Hepatocyte (in vitro differentiated cells): Measurements from ENCODE around the gene CFAP92.

Source experiments
- CTCF ChIP-seq: fragments of 200-600 bp; sonication (generic); IDR thresholded peaks from 2 replicates; pipeline ENCODE4 v1.5.1; 2016; ENCODE audit warnings: antibody characterized with exemption, mild to moderate bottlenecking; ENCODE audit not compliant: poor library complexity
- EZH2 ChIP-seq: fragments of 200-600 bp; sonication (generic); IDR thresholded peaks from 2 replicates; pipeline ENCODE4 v1.6.1; 2016; ENCODE audit warnings: antibody characterized with exemption, mild to moderate bottlenecking, borderline replicate concordance
- EZH2phosphoT487 ChIP-seq: fragments of 200-600 bp; sonication (generic); IDR thresholded peaks from one replicate; pipeline ENCODE4 v1.6.1; 2018; ENCODE audit warnings: antibody characterized with exemption, mild to moderate bottlenecking, low read depth, moderate library complexity; ENCODE audit not compliant: unreplicated experiment, severe bottlenecking

GRCh38 chr3:128872282-128872681, 121.6 kb downstream of the CFAP92 start:
- TF ChIP-seq CTCF (no peak), EZH2 (no peak), EZH2phosphoT487 (no peak)
